ENCODE measurements around the gene KIAA1671.

Gene KIAA1671

DNA sequence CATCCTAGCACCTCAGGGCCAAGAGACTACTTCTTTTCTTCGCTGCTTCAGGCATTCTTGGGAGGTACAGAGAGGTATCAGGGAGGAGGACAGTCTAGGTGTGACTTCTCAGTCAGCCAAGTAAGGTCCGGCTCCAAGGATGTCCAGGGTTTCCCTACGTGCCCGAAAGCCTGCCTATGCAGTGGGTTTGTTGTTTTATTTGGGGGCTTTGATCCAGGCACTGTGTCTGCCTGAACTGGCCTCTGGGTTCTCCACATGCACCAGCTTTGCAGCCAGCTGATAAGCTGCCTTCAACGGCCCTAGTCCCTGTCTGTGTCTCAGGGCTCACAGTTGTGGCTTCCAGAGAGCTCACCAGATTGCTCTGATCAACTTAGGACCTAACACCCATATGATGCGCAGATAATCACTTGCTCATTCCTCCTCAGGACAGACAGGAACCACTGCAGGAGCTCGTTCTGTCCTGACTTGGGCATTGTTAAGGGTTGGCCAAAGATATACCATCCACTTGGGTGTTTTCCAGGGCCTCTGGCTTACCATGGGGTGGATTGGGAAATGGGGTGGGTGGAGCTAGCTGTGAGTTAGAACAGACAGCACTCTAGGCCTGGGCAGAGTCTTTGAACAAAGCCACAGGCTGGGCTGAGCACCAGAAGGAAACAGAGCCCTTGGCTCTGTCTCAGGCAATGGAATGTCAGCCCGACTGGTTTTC lies 201.6 kb downstream of the KIAA1671 start:
- DNase-seq, result peak; percentile 28

DNA sequence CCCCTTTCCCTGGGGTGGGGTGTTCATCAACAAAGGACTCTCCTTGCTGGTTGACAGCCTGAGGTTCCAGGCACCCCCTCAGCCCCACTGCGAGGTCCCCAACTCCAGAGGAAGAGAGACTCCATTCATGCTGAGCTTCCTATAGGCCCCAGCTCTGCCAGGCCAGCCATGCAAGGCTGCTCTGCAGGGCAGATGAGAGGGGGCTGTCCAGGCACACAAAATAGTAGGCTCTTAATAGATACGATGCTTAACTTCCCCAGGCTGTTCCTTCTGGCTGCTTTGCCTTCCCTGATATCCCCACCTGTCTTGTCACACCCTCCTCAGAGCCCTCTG lies 202.1 kb downstream of the KIAA1671 start:
- no peak for DNase-seq

- no peak for DNase-seq
Measured at GRCh38 chr22:25156736-25157135, 204.2 kb downstream of the KIAA1671 start.

DNA sequence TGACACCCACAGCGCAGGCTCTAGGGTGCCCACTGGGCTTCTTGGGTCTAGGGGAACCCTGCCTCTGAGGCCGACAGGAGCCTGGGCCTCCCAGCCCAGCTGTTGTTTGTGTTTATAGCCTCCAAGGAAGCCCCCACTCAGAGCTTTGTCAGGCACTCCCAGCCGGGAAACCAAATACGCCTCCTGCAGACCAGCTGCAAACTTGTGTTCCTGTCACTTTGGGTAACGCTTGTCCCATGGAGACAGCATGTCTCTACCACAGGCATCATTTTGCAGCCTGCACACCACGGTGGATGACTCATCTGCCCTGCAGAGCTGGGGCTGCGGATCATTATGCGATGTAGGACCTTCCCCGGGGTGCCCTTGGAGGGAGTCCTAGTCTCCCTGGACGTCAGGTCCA lies 206.5 kb downstream of the KIAA1671 start:
- DNase-seq, result no peak

DNA sequence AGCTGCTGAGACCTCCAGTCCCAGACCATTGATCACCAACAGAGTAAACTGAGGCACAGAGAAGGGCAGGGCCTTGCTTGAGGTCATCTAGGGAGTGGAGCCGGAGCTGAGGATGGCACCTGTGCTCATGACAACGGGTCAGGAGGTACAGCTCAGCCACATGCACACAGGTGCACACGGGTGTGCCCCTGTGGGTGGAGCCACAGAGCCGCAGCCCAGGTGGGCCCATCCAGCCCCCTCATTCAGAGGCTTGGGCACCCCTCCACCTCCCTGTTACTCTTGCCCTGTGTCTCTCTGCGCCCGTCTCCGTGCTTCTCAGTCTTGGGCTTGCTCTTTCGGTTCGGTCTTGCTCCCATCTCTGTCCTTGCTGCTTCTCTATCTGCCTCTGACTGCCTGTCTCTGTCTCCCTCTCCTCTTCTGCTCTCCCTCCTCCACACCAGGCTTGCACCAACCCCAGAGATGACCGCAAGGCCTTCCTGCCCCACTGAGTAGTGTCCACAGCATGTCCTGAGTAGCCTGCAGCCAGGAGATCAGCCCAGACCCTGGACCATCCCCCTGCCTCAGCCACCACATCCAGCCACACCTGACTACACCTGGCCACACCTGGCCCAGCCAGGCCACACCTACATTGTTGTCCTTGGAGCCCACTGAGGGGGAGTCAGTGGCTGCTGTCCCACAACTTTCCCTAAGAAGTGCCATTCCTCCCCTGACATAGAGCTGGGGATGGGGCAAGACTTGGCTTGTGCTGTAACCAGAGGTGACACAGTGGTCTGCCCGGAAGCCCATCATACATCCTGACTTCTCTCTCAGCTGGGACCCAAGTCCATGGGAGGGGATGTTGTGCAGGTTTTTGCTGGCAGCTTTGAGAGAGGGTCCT lies 207.8 kb downstream of the KIAA1671 start:
- no peak for DNase-seq

- DNase-seq, result no peak
Measured at GRCh38 chr22:25161017-25161915, 208.8 kb downstream of the KIAA1671 start.

- no peak for DNase-seq
Measured at GRCh38 chr22:25161916-25162530, 209.5 kb downstream of the KIAA1671 start.

GRCh38 chr22:25162561-25162960 lies 210.0 kb downstream of the KIAA1671 start:
- DNase-seq, result no peak

DNA sequence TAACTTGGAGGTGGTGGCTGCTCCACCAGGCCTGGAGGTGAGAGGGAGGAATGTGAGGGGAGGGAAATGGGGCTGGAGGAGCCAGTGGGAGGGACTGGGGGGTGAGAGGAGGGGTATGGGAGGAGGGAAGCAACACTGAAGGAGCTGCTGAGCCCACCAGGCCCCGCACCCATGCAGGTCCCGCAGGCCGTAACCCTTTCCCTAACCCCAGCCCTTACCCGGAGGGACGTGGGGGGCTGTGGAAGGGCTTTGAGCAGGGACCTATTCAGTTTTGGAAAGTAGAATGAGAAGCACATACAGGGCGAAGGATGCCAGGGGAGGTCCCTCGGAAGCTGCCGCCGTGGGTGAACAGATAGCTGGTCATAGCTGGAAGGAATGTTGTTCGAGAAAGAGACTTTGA lies 213.3 kb downstream of the KIAA1671 start:
- no peak for DNase-seq

DNA sequence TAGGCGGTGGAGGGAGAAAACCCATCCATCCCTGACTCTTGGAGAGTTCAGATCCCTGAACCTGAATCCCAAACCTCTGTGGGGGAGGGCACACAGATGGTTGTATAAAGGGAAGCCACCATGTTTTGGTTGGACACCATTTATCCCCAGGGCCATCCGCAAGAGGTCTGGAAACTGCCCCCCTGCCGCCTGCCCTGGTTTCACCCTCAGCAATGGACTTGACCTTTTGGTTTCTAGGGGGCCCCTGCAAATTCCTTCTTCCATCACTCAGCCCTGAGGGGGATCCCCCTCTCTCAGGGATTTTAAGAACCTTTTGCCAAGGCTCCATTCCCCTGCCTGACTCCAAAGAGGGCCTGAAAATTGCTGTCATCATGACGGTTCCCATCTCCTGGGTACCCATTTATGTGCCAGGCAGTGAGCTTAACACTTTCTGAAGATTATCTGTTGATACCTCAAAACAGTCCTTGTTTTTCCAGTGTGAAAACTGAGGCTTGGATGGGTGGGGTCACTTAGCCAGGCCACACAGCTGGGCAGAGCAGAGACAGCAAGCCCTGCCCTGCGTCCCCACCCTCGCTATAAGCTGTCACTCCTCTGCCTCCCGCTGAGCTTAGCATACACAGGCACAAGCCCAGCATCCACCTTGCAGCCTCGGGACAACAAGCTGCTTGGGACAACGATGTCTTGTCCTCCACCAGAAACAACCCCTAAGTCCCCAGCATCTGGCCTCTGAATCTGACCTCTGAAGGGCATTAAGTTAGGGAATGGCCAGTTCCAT lies 213.9 kb downstream of the KIAA1671 start:
- DNase-seq, result no peak

- DNase-seq, result no peak
Measured at GRCh38 chr22:25167082-25167481, 214.6 kb downstream of the KIAA1671 start.

DNA sequence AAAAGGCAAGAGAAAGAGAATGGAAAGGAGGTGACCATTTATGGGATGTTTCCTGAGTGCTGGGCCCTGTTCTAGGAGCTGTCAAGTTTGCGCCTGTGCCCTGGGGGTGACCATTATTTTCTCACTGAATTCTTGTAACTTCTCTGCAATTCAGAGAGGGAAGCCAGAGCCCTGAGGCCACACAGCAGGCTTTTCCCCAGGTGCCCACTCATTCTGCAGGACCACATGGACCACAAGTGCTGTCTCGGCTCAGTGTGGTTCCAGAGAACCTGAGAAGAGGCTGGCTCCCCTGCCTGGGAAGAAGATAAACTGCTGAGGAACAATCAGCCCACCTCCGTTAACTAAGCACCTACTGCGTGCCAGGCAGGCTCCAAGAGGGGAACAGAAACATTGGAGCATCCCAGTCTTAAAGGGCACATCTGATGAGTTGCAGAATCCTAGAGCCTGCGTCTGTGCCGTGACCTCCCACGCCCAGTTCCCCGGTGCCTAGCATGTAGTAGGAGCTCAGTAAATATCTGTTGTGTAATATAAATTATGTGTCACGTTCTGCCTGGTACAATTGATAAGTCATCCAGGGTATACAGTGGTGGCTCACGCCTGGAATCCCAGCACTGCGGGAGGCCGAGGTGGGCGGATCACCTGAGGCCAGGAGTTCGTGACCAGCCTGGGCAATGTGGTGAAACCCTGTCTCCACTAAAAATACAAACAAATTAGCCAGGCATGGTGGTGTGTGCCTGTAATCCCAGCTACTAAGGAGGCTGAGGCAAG lies 215.5 kb downstream of the KIAA1671 start:
- DNase-seq, result no peak

- DNase-seq, result no peak
Measured at GRCh38 chr22:25169278-25170031, 216.9 kb downstream of the KIAA1671 start.

DNA sequence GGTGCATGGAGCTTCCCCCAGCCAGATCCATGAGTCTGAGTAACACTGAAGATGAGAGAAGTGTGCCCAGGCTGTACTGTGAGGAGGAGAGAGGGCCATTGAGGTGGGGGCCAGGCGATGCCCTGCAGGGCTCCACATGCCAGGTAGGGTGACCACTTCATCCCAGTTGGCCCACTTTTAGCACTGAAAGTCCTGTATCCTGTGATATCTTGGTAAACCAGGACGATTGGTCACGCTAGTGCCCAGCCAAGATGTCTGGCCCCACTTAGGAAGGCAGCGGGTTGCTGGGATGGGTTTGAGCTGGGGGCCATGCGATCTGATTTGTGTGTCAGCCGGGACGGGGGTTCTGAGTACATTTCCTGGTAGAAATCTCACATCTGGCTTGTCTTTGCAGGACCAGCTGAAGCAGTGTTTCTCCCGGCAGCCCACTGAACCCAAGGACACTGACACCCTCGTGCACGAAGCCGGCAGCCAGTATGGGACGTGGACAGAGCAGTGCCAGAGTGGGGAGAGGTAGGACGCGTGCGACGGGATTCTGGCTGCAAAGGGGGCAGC lies 218.0 kb downstream of the KIAA1671 start:
- DNase-seq, result no peak

GRCh38 chr22:25172153-25172552 lies 219.6 kb downstream of the KIAA1671 start:
- DNase-seq, result no peak

GRCh38 chr22:25174156-25174887 lies 221.8 kb downstream of the KIAA1671 start:
- DNase-seq, result no peak

DNA sequence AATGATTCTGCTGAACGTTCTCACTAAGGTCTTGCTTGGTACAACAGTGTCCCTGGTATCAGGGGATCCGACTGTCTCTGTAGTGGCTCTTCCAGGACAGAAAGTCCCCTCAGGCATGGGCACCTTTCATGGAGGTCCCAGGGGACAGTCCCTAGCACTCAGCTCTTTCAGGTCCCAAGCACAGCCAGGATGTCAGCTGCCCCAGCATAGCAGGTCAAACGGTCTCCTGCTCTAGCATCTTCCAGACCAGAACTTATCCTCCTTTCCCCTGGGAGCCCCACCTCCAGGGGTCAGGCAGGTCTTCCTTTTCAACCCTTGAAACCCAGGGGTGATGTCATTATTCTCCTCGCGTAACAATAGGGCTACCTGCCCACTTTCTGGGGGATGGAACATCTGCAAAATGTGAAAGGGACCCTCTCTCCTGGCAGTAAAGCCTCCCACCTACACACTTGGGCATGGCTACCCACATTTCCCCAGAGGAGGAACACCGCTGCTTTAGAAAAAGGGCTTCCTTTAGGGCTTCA lies 222.4 kb downstream of the KIAA1671 start:
- no peak for DNase-seq

GRCh38 chr22:25176175-25176574 lies 223.7 kb downstream of the KIAA1671 start:
- no peak for DNase-seq

- no peak for DNase-seq
Measured at GRCh38 chr22:25176799-25177198, 224.3 kb downstream of the KIAA1671 start.
